T-helper 22 cell (primary cell): ENCODE data around the gene PSMD8.
"Not testable (repeated sequence)": the region's sequence is repeated elsewhere in the genome, so short reads cannot be mapped to it uniquely, and the experiment has no call there.

ENCODE experiments used
- DNase-seq: peaks from one replicate; pipeline ENCODE4 v3.0.0-alpha.2; 2020; ENCODE audit warnings: low read depth

The PSMD8 gene

DNA sequence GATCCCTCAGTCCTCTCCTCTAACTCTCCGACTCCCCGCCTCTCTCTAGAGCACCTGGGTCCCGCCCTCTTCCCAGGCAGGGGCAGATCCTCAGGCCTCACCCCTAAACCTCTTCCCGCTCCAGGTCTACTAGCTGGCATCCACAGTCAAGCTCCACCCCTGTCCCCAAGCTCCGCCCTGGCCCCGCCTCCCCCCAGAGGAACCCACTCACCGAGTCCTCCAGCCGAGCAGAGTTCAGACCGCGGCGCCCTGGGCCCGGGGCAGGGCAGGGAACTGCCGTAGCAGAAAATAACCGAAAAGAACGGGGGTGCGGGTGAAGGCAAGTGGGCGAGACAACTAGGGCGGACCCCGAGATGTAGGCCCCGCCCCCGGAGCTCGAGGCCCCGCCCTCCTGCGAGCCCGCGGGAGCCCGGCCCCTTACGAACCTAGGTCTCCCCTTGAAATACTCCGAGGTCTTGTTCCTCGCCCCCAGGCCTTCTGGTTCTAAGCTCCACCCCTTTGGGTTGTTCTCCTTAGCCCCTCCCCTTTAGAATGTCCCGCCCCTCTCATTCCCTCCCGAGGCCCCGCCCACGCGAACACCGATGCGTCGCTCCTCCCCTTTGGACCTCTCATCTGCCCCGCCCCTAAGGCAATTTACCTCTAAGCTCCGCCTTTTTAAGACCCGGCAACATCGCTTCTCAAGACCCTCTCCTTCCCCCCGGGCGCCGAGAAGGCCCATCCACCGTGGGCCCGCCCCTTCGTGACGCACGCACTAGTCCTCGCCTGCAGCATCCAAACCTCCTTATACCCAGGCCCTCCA is 13.4 kb downstream of the PSMD8 start, which contains the start of gene GGN:
Gene GGN, minus strand, starts transcription at position 485 of the 799 bp plus-strand sequence. CDS start 773 bp downstream, outside the sequence.
- DNase-seq = peak; percentile 75

DNA sequence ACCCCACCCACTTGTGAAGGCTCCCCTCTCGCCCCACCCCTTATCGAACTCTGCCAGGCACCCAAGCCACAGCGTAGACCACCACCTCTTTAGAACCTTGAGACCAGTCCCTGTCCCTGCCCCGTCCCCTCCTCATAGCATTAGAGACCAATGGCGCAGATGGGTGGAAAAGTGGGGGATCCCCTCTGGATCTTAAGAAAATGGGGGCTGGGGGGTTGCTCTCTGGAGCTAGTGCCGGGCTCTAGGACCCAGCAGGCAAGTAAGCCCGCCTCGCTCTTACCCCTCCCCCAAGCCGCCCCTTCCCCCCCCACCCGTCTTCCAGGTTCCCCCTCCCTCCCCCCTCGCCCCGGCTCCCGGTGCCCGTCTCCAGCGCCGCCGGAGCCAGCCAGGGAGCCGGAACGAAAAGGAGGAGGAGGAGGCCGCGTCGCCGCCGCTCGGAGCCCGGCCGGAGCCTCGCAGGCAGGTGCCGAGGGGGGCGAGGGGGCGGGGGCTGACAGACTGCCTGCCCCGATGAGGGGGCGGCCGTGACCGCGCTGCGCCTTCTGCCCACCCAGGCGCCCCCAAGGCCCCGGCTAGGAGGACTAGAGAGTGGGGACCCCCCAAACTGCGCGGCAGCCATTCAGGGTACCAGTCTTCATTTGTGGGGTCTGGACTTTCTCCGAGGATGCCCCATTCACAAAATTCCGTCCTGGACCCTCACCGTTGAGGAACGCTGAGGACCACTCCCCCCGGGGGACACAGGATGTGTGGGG is 14.2 kb downstream of the PSMD8 start, which contains the start of gene SPRED3:
Gene SPRED3, plus strand, starts transcription at position 349 of the 752 bp plus-strand sequence. CDS start 1,606 bp downstream, outside the sequence.
- no peak for DNase-seq

DNA sequence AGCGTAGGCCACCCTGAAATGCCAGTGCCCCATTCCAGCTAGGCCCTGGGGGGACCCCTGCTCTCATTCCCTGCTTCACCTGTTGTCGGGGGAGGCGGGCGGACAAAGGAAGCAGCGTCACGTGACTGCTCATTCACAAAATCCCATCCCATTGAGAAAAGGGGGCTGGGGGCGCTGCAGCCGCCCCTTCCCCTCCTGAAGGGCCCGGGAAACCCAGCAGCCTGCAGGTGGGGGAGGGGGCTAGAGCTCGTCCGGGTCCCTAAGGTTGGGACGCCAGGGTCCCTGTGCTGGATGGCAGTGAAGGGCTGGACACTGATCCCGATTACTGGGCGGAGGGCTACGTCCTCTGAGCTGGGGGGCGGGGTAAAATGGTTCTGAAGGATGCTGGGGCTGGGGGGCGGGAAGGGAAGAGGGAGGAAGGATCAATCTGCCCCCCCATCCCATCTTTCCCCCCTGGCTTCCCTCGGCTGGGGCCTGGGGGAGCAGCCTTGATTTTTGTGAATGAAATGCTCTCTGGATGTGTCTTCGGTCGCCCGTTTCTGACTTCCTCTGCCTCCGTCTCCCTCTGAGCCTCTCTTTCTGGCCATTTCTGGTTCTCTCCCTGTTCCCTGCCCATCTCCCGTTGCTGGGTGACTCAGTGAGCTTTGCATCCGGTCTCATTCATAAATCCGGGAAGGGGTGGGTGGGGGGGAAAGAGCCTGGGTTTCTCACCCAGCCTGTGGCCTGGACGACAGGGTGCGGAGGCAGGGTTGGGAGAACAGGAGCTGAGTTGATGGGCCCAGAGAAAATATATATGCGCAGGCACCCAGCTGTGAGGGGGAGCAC is 14.9 kb downstream of the PSMD8 start:
- no peak for DNase-seq

DNA sequence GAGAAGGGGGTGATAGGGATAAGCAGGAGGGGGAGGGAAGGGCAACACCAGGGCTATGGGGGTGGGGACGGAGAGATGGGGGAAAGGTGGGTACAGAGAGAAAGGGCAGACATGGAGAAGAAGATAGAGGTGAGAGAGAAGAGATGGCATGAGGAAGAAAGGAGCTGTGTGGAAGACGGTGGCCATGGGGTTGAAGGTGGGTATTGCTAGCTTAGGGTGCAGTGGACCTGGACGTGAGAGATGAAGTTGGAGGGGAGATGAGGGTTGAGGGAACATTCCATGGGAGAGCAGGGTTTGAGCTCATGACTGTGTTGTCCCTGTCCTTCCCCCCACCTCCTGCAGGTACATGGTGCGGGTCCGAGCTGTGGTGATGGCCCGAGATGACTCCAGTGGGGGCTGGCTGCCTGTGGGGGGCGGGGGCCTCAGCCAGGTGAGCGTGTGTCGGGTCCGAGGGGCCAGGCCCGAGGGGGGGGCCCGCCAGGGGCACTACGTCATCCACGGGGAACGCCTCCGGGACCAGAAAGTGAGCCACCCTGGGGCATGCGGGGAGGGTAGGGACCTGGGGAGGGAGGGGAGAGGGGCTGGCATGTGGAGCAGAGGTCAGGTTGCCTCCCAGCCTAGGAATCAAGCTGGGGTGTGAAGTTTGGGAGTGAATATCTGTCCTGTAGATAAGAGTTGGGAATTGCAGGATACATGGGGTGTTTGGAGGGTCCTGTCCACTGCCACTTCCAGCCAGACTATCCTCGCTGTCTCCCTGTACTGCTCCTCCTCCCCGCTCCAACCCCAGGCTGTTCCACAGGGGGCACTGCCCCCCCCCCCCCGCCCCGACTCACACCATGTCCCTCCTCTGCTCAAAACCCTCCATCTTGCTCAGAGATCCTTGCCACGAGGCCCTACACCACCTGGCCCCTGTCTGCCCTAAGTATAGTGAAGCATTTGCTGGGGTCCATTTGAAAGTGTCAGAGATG is 15.9 kb downstream of the PSMD8 start:
- DNase-seq = no peak

DNA sequence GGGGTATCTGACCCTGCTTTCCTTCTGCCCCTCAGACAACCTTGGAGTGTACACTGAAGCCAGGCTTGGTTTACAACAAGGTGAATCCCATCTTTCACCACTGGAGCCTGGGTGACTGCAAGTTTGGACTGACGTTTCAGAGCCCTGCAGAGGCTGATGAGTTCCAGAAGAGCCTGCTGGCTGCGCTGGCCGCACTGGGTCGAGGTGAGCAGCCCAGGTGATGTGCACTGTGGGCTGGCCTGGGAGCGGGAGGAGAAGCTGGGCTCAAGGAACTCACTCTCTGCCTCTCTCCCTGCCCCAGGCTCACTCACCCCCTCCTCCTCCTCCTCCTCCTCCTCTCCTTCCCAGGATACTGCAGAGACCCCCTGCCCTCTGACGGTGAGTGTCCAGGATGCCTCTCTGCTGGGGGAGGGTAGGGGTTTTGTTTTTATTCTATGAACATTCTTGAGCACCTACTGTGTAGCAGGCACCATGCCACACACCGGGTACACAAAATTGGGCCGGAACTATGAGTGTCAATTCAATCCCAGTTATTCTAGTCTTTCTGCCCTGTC is 17.6 kb downstream of the PSMD8 start:
- no peak for DNase-seq

DNA sequence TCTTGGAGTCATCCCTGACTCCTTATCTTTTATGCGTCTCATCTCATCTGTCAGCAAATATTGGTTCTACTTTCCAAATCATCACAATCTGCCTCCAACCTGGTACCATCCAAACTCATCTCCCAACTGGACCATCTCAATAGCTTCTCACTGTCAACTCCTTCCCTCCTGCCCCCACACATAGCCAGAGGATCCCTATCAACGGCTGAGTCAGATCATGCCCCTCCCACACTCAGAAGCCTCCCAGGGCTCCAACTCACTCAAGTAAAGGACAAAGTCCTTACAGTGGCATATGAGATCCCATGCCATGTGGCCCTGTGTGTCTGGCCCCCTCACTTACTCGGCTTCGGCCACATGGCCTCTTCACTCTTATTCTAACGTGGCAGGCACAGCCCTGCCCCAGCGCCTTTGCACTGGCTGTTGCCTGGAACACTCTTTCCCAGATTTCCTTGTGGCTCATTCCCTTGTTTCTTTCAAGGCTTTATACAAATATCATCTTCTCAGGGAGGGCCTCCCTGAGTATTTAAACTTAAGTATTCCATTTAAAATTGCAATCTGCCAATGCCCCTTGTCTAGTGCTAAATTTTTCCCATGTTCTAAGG is 18.4 kb downstream of the PSMD8 start:
- DNase-seq = no peak

DNA sequence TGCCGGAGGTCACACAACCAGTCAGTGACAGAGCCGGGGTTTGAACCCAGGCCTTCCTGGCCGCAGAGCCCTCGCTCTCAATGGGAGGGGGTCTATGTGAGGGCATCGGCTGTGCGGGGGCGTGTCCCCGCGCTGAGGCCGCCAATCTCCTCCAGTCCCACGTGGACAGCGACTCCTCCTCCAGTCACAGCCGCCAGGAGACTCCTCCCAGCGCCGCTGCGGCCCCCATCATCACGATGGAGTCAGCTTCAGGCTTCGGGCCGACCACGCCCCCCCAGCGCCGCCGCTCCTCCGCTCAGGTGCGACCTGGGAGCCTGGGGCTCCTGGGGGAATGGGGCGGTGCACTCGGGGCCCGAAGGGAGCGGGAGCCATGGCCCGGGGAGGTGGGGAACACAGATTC is 20.1 kb downstream of the PSMD8 start:
- peak; percentile 61 for DNase-seq

DNA sequence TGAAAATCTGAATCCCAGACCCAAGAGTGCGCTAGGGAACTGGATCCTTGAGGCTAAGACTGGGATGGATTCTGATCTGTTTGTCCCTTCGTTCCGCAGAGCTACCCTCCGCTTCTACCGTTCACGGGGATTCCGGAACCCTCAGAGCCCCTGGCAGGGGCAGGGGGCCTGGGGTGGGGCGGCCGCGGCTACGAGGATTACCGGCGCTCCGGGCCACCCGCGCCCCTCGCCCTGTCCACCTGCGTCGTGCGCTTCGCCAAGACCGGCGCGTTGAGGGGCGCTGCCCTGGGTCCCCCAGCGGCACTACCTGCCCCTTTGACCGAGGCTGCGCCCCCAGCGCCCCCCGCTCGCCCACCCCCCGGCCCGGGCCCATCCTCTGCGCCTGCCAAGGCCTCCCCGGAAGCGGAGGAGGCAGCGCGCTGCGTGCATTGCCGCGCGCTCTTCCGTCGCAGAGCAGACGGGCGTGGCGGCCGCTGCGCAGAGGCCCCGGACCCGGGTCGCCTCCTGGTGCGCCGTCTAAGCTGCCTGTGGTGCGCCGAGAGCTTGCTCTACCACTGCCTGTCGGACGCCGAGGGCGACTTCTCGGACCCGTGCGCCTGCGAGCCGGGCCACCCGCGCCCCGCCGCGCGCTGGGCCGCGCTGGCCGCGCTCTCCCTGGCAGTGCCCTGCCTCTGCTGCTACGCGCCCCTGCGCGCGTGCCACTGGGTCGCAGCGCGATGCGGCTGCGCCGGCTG is 21.2 kb downstream of the PSMD8 start:
- no peak for DNase-seq

DNA sequence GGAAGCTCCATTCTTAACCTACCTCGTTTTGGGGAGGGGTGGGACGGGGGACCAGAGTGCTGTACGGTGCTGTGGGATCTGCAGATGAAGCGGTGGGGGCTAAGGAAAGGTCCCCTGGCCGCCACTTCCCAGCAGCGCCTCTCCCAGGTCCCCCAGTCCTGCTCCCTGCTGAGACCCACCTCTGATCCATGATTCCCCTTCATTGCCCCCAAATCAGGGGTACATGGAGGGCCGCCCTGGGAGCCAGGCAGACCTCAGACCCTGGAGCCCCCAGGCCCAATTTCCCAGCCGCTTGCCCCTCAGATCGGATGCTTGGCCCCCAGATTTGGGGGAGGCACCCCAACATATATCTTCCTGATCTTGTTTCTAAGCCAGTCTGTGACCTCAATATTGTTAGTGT is 24.7 kb downstream of the PSMD8 start:
- no peak for DNase-seq

DNA sequence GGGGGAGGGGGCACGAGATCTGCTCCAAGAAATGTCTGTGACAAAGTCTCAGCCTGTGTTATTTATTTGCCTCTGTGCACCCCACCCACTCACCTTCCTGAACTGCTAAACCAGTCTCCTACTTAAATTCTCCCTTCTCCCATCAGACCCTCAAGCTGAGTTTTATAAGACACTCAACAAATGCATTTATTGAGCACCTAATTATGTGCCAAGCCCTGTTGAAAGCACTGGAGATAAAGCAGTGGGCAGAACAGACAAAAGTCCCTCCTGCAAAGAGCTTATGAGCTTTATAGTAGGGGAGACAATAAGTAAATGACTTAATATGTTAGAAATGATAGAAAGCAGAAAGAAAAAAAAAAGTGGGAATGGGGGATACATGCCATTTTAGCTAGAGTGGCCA is 25.2 kb downstream of the PSMD8 start:
- no peak for DNase-seq

DNA sequence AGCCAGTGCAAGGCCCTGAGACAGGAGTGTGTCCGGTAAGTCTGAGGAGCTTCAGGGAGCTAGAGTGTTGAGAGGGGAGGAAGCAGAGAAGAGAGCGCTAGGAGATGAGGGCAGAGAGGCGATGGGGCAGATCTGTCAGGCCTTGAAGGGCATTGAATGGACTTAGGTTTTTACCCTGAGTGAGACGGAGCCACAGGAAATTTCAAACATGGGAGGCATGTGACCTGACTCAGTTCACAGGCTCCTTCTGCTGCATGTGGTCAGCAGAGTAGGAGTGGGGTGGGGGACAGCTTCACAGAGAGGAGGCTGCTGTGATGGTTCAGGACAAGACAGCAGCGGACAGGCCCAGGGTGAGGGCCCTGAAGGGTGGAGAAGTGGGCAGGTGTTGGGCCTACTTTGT is 26.0 kb downstream of the PSMD8 start:
- DNase-seq = no peak

DNA sequence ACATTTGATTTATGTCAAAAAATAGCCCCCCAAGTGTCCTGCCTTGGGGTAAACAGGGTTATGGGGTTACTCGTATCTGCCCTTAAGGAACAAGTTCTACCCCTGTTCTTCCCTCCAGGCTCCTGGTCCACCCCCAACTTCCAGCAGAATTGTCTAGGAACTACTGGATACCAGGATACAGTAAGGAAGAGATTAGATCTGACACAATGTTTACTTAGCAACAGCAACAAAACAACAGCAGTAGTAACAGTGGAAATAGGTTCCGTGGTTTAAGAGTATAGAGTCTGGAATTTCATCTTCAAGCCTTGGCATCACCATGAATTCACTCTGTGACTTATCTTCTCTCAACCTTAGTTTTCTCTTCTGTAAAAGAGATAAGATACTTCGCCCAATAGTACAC is 26.8 kb downstream of the PSMD8 start:
- no peak for DNase-seq

DNA sequence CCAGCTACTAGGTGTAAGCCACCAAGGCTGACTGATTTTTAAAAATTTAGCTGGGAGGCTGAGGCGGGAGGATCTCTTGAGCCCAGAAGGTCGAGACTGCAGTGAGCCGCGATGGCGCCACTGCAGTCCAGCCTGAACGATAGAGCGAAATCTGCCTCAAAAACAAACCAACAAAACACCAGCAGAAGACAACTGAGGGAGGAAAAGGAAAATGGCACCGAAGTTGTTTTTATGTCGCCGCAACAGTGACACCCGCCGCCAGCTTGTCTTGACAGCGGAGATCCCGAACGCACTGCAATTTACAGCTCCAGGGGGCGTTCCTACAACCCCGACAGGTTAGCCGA is 28.2 kb downstream of the PSMD8 start:
- DNase-seq = no peak

DNA sequence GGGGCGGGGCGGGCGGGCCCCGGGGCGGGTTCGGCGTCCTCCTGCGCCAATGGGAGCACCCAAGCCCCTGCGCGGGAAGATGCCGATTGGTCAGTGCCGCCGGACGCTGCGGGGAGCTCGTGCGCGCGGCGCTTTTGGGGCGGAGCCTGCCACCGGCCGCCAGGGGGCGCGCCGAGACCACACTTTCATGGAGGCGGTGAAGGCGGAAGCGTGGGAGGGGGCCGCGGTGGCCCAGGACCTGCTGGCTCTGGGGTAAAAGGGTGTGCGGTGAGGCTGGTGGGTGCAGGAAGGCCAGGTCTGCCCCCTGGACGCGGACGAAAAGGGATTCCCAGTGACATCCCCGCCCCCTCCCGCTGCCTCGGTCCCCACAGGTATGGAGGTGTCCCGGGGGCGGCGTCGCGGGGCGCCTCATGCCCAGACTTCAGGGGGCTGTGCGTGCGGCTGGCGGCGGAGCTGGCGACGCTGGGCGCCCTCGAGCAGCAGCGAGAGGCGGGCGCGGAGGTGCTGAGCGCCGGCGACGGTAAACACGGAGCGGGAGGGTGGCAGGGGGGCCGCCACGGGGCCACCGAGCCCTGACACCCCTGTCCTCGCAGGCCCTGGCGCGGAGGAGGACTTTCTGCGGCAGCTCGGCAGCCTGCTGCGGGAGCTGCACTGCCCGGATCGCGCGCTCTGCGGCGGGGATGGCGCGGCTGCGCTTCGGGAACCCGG is 28.8 kb downstream of the PSMD8 start, which contains the start of gene FAM98C:
Gene FAM98C, plus strand, starts transcription at position 127 of the 708 bp plus-strand sequence. Its CDS starts 61 bp downstream, at position 188.
- DNase-seq = peak; percentile 96

DNA sequence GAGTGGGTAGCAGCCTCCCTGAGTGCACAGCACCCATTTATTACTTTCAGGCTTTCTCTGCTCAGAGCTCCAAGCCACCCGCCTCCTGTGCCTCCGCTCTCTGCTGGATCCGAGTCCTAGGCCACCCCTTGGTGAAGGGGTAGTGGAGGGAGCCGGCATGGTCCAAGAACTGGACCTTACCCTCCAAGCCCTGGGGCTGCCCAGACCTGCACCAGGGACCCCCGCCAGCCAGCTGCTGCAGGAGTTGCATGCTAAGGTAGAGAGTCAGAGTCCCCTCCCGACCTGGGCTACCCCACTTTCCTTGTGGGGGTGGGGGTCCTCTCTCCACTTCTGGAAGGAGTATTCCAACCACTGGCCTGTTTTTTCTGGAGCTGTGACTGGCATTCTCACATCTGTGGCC is 30.5 kb downstream of the PSMD8 start:
- DNase-seq = no peak

DNA sequence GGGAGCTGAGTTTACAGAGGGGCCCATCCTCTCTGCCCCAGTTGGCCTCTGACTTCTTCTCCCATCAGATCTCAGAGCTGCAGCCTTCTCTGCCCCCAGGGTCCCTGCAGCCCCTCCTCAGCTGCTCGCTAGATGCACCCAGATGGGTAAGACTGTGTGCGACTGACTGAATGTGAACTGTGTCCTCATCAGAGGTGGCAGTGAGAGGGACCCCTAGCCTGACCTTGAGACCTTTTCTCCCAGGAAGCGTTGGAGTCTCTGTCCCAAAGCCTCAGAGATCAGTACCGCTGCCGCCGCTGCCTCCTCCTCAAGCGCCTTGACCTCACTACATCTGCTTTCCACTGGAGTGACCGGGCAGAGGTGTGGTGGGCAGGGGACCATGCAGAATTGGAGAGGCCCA is 30.9 kb downstream of the PSMD8 start:
- no peak for DNase-seq

DNA sequence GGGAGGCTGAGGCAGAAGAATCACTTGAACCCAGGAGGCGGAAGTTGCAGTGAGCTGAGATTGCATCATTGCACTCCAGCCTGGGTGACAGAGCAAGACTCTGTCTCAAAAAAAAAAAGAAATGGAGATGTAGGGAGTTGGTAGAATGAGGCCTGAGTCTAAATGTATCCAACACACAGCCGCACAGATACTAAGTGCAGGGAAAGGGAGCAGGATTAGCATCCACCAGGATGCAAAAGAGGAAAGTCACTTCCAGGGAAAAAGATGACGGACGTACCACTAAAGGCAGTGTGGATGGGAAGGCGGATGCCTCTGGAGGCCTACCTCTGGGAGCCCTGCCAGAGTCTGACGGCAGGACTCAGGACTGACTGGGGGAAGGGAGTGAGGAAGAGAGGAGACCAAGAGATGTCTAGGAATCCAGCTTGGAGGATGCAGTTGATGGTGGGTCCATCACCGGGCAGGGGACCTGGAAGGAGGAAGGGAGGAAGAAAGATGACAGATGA is 35.3 kb downstream of the PSMD8 start:
- DNase-seq = no peak

DNA sequence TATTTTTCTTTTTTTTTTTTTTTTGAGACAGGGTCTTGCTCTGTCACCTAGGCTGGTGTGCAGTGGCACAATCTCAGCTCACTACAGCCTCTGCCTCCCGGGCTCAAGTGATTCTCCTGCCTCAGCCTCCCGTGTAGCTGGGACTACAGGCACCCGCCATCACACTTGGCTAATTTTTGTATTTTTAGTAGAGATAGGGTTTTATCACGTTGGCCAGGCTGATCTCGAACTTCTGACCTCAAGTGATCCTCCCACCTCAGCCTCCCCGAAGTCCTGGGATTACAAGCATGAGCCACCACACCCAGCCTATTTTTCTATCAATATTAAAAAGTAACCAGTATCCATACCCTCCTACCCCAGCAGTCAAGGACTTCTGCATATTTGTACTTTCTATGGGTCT is 36.0 kb downstream of the PSMD8 start:
- not testable (repeated sequence) for DNase-seq
